GM23338 (cell line): ENCODE data around the gene CAPN9. TPM values are rescaled to one million over a fixed set of nuclear protein-coding genes. Genes with fewer than 3 reads are reported as not detected.
A peak's percentile ranks its signal among the peaks of the same experiment; 100 is the strongest.
"Not testable (repeated sequence)": the region's sequence is repeated elsewhere in the genome, so short reads cannot be mapped to it uniquely, and the experiment has no call there.

Experiments used
- ATAC-seq: fragments of 200-7000 bp; cut with Tn5 transposase; 3 replicates; pipeline ENCODE4 v1.9.1; 2020
- DNase-seq: peaks from one replicate; pipeline ENCODE4 v3.0.0-alpha.2; 2015; ENCODE audit warnings: low spot score
- H2AFZ ChIP-seq: fragments of 200-600 bp; sonication (generic); 2 replicates; pipeline ENCODE4 v1.8.0; 2016; ENCODE audit warnings: antibody characterized with exemption, mild to moderate bottlenecking, moderate library complexity
- H3F3A ChIP-seq: fragments of 200-600 bp; sonication (generic); replicated peaks from 2 replicates; pipeline ENCODE4 v1.8.0; 2017; ENCODE audit warnings: antibody characterized with exemption, mixed run types, low read depth
- H3K27ac ChIP-seq: fragments of 200-600 bp; sonication (generic); 2 replicates; pipeline ENCODE4 v1.6.1; 2016; ENCODE audit warnings: low read depth
- H3K27me3 ChIP-seq: fragments of 200-600 bp; sonication (generic); 2 replicates; pipeline ENCODE4 v1.8.0; 2016; ENCODE audit warnings: mild to moderate bottlenecking, mixed run types, moderate library complexity; ENCODE audit not compliant: insufficient read depth
- H3K36me3 ChIP-seq: fragments of 200-600 bp; sonication (generic); 2 replicates; pipeline ENCODE4 v1.8.0; 2016; ENCODE audit warnings: mild to moderate bottlenecking; ENCODE audit not compliant: insufficient read depth
- H3K4me1 ChIP-seq: fragments of 200-600 bp; sonication (generic); 2 replicates; pipeline ENCODE4 v1.8.0; 2016; ENCODE audit warnings: mild to moderate bottlenecking, moderate library complexity; ENCODE audit not compliant: insufficient read depth
- H3K4me2 ChIP-seq: fragments of 200-600 bp; sonication (generic); 2 replicates; pipeline ENCODE4 v1.7.1; 2017; ENCODE audit warnings: mixed run types
- H3K4me3 ChIP-seq: fragments of 200-600 bp; sonication (generic); 2 replicates; pipeline ENCODE4 v1.6.1; 2016; ENCODE audit warnings: mixed run types
- H3K79me2 ChIP-seq: fragments of 200-600 bp; sonication (generic); replicated peaks from 2 replicates; pipeline ENCODE4 v1.8.0; 2017; ENCODE audit warnings: mild to moderate bottlenecking; ENCODE audit not compliant: insufficient read depth
- H3K9me2 ChIP-seq: fragments of 200-600 bp; sonication (generic); 2 replicates; pipeline ENCODE4 v1.8.0; 2017; ENCODE audit not compliant: insufficient read depth
- H4K20me1 ChIP-seq: fragments of 200-600 bp; sonication (generic); replicated peaks from 2 replicates; pipeline ENCODE4 v1.8.0; 2017; ENCODE audit warnings: mild to moderate bottlenecking; ENCODE audit not compliant: insufficient read depth
- H3K27ac Mint-ChIP-seq: 2 replicates; pipeline ENCODE4 v1.8.0; 2020; ENCODE audit warnings: inconsistent platforms, mild to moderate bottlenecking, moderate library complexity, mixed read lengths
- H3K27me3 Mint-ChIP-seq: 3 replicates; pipeline ENCODE4 v1.8.0; 2022; ENCODE audit warnings: low read depth, mild to moderate bottlenecking, moderate library complexity, mixed read lengths, inconsistent platforms; ENCODE audit not compliant: insufficient read depth, poor library complexity
- H3K36me3 Mint-ChIP-seq: 3 replicates; pipeline ENCODE4 v1.8.0; 2021; ENCODE audit warnings: low read depth, mild to moderate bottlenecking, inconsistent platforms, moderate library complexity, mixed read lengths
- H3K4me1 Mint-ChIP-seq: 3 replicates; pipeline ENCODE4 v1.8.0; 2020; ENCODE audit warnings: mild to moderate bottlenecking, inconsistent platforms, mixed read lengths
- H3K4me3 Mint-ChIP-seq: 3 replicates; pipeline ENCODE4 v1.8.0; 2021; ENCODE audit warnings: moderate library complexity, mild to moderate bottlenecking, inconsistent platforms, mixed read lengths
- H3K9me3 Mint-ChIP-seq: 3 replicates; pipeline ENCODE4 v1.8.0; 2020; ENCODE audit warnings: moderate library complexity, mild to moderate bottlenecking, inconsistent platforms, mixed read lengths
- CREB1 ChIP-seq: fragments of 250-450 bp; sonication (Bioruptor Pico); IDR thresholded peaks from 2 replicates; pipeline ENCODE4 v1.5.0; 2020; ENCODE audit warnings: low read depth, mild to moderate bottlenecking, moderate library complexity
- NANOG ChIP-seq: IDR thresholded peaks from 2 replicates; pipeline ENCODE4 v1.6.1; 2016; ENCODE audit warnings: antibody characterized with exemption, borderline replicate concordance
- REST ChIP-seq: IDR thresholded peaks from one replicate; pipeline ENCODE4 v1.6.1; 2018; ENCODE audit warnings: antibody characterized with exemption; ENCODE audit not compliant: unreplicated experiment
- ZNF114 ChIP-seq: fragments of 250-450 bp; sonication (Bioruptor Pico); IDR thresholded peaks from 2 replicates; pipeline ENCODE4 v1.5.0; 2020; ENCODE audit warnings: mild to moderate bottlenecking, moderate library complexity
- long read RNA-seq: library from polyadenylated mRNA; unstranded; transcript quantifications from one replicate; pipeline ENCODE4 v2.0.0, GENCODE V29; 2020; ENCODE audit not compliant: unreplicated experiment
- polyA plus RNA-seq: library from polyadenylated mRNA; unstranded; fragments of >200 nt; fragmentation: Nextera tagmentation; extraction: Ambion mirVana; gene quantifications from 2 replicates; pipeline ENCODE4 v1.2.1, GENCODE V29; 2016
- total RNA-seq: library from RNA; depleted of rRNA; stranded (reverse); fragments of >200 nt; shearing (Covaris generic); gene quantifications from 2 replicates; pipeline ENCODE4 v1.2.3, GENCODE V29; 2014; rRNA removed
- TF ChIP-seq, protein P1 (sequence below), 2 experiments: fragments of 200-600 bp in 1 of 2; sonication (generic) in 1 of 2; conservative IDR thresholded peaks; 2 replicates each; pipeline versions ENCODE4 v1.5.1 to v1.6.1; 2016 to 2017; ENCODE audit warnings: antibody characterized with exemption in 2 of 2, low read depth in 2 of 2, mild to moderate bottlenecking in 2 of 2, moderate library complexity in 1 of 2

Gene CAPN9
- 0.07 TPM in 1 of 2 replicates, not detected in the other for total RNA-seq
- 0.33 TPM in 1 of 2 replicates, not detected in the other for polyA plus RNA-seq
- long read RNA-seq: 0 reads

DNA sequence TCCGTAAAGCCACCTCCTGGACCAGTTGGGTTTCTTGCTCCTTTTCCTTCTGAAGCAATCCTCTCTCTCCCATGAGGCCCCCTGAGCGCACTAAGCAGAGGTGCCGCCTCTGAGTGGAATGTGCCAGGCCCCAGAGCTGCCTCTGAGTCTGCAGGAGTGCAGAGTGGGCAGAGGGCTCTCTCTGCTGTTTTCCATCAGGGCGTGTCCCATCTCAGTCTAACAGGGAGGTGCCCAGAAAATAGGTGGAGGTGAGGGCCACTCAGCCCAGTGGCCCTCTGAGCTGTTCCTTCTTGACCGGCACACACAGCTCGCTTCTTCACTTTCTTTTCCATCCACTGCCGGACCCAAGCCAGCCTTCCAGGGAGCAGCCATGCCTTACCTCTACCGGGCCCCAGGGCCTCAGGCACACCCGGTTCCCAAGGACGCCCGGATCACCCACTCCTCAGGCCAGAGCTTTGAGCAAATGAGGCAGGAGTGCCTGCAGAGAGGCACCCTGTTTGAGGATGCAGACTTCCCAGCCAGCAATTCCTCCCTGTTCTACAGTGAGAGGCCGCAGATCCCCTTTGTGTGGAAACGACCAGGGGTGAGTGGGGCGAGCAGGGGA lies at the start of gene CAPN9:
CAPN9 (plus strand) TSS at position 262 of the 604 bp plus-strand sequence; CDS start at position 371, 109 bp downstream.
- H2AFZ ChIP-seq: peak within 1 kb of the TSS; percentile 81; the same call in 1 of the 2 replicates
- H3K4me3 Mint-ChIP-seq: no peak within 1 kb of the TSS
- no peak for TF ChIP-seq NANOG
- no peak for ATAC-seq
- H3K4me3 ChIP-seq: no peak within 1 kb of the TSS
- no peak within 1 kb of the TSS for H3K4me2 ChIP-seq
- no peaks in the 10 kb centered on the region for H4K20me1 ChIP-seq
- H3K27me3 ChIP-seq: no peaks in the 10 kb centered on the region; the same call in 1 of the 2 replicates
- H3K27ac ChIP-seq: no peak within 1 kb of the TSS
- H3K9me3 Mint-ChIP-seq: no peaks in the 10 kb centered on the region
- H3K36me3 Mint-ChIP-seq: no peaks in the 10 kb centered on the region
- H3K4me1 ChIP-seq: peaks cover 27% of the 10 kb centered on the region
- DNase-seq: no peak
- no peaks in the 10 kb centered on the region for H3K36me3 ChIP-seq
- no peaks in the 10 kb centered on the region for H3F3A ChIP-seq
- H3K9me2 ChIP-seq: no peaks in the 10 kb centered on the region
- peaks cover 14% of the 10 kb centered on the region for H3K27me3 Mint-ChIP-seq
- H3K4me1 Mint-ChIP-seq: peaks cover 52% of the 10 kb centered on the region
- no peak within 1 kb of the TSS; the same call in 1 of the 2 replicates for H3K27ac Mint-ChIP-seq
- no peaks in the 10 kb centered on the region for H3K79me2 ChIP-seq

DNA sequence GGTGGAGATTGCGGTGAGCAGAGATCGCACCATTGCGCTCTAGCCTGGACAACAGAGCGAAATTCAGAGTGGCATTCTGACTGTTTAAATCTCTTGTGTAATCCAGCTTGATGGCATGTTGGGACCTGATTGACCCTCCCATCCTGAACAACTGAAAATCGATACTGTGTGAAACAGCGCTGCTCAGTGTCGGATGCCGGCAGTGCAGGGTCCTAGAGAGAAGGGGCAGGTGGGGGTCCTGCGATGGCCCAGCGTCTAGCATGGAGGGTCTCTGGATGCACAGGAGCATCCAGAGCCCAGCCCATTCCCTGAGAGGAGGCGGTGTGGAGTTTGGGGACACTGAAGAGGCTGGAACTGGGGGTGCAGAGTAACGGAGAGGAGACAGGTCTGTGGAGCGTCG lies 49.1 kb upstream of the CAPN9 start:
- H3K9me3 Mint-ChIP-seq: no peaks in the 10 kb centered on the region
- Histone ChIP-seq H3K36me3 (peaks cover 4% of the 10 kb centered on the region; the same call in 1 of the 2 replicates), H3F3A (no peaks in the 10 kb centered on the region), H3K27ac (no peak overlapping the region), H4K20me1 (no peaks in the 10 kb centered on the region), H3K4me2 (no peak overlapping the region), H3K9me2 (no peaks in the 10 kb centered on the region), H3K27me3 (no peaks in the 10 kb centered on the region), H3K4me1 (no peaks in the 10 kb centered on the region), H3K79me2 (no peaks in the 10 kb centered on the region), H2AFZ (no peak overlapping the region), H3K4me3 (no peak overlapping the region)
- H3K27ac Mint-ChIP-seq: no peak overlapping the region
- H3K27me3 Mint-ChIP-seq: peaks cover 2% of the 10 kb centered on the region
- ATAC-seq (peak; percentile 66), DNase-seq (peak; percentile 72)
- H3K4me1 Mint-ChIP-seq: peaks cover 14% of the 10 kb centered on the region
- peaks cover 9% of the 10 kb centered on the region for H3K36me3 Mint-ChIP-seq
- TF ChIP-seq ZNF114 (no peak), REST (no peak), CREB1 (CRISPR knock-in tag) (no peak)
- TF ChIP-seq, protein P1, sequence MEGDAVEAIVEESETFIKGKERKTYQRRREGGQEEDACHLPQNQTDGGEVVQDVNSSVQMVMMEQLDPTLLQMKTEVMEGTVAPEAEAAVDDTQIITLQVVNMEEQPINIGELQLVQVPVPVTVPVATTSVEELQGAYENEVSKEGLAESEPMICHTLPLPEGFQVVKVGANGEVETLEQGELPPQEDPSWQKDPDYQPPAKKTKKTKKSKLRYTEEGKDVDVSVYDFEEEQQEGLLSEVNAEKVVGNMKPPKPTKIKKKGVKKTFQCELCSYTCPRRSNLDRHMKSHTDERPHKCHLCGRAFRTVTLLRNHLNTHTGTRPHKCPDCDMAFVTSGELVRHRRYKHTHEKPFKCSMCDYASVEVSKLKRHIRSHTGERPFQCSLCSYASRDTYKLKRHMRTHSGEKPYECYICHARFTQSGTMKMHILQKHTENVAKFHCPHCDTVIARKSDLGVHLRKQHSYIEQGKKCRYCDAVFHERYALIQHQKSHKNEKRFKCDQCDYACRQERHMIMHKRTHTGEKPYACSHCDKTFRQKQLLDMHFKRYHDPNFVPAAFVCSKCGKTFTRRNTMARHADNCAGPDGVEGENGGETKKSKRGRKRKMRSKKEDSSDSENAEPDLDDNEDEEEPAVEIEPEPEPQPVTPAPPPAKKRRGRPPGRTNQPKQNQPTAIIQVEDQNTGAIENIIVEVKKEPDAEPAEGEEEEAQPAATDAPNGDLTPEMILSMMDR (conservative IDR thresholded peaks at IDR 0.05; ENCODE audit: low read depth in 2 of 2): peak; percentile 57 to 70
- no peak overlapping the region for H3K4me3 Mint-ChIP-seq

GRCh38 chr1:230698964-230699363 lies 48.2 kb upstream of the CAPN9 start:
- not testable (repeated sequence) for H3K27me3 ChIP-seq, H2AFZ ChIP-seq, H3K27me3 Mint-ChIP-seq, H3K4me2 ChIP-seq, H3K36me3 Mint-ChIP-seq, H4K20me1 ChIP-seq, H3K9me2 ChIP-seq, H3F3A ChIP-seq, ATAC-seq, H3K36me3 ChIP-seq, DNase-seq, H3K4me1 ChIP-seq, H3K4me3 ChIP-seq, H3K27ac Mint-ChIP-seq, H3K79me2 ChIP-seq, H3K27ac ChIP-seq, H3K9me3 Mint-ChIP-seq, H3K4me3 Mint-ChIP-seq
- H3K4me1 Mint-ChIP-seq: peaks cover 14% of the 10 kb centered on the region
